ENCODE measurements around the gene LBH. TPM values are rescaled to one million over a fixed set of nuclear protein-coding genes. Genes with fewer than 3 reads are reported as not detected.

Gene LBH
- total RNA-seq, 1 donor from 2014 or later = 137 TPM

DNA sequence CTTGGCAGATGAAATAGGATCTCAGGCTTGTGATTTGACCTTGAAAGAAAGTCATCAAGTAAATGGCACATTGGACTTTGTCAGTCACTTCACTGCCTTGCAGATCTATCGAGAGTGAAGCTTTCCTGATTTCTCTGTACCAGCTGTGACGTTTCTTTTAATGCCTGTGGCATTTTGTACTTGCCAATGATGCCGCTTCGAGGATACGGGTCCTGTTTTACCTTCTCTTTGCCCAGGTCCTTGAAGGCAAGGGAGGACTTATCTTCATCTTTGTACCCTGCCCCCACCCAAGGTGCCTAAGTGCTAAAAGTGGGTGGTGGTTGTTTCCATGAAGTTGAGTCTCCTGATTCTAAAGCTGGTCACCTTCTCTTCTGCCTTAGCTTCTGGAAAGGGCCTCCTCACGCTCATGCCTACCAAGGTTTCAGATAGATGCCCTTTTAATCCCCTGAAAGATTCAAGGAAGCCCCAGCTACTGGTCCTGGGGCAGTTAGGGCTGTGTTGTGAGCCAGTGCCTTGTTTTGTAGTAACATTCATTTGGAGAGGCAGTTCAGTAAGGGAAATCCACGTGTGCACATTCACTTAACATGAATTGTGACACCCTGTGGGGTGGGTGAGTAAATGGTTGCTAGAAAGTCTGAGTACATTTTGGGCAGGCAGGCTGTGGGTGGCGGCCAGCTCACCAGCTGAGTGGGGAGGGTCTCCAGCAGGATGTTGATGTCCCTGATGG lies 6.1 kb downstream of the LBH start:
- no peak for DNase-seq (ENCODE audit: low spot score)
- peaks cover 47% of the 10 kb centered on the region for H3K36me3 Mint-ChIP-seq (ENCODE audit: low read depth, unreplicated experiment)
- peaks cover 64% of the 10 kb centered on the region for H3K4me1 Mint-ChIP-seq (ENCODE audit: unreplicated experiment)
- H3K27me3 Mint-ChIP-seq (ENCODE audit: unreplicated experiment) = peaks cover 18% of the 10 kb centered on the region
- no peaks in the 10 kb centered on the region for H3K9me3 Mint-ChIP-seq (ENCODE audit: unreplicated experiment)
- TF ChIP-seq, protein P1, sequence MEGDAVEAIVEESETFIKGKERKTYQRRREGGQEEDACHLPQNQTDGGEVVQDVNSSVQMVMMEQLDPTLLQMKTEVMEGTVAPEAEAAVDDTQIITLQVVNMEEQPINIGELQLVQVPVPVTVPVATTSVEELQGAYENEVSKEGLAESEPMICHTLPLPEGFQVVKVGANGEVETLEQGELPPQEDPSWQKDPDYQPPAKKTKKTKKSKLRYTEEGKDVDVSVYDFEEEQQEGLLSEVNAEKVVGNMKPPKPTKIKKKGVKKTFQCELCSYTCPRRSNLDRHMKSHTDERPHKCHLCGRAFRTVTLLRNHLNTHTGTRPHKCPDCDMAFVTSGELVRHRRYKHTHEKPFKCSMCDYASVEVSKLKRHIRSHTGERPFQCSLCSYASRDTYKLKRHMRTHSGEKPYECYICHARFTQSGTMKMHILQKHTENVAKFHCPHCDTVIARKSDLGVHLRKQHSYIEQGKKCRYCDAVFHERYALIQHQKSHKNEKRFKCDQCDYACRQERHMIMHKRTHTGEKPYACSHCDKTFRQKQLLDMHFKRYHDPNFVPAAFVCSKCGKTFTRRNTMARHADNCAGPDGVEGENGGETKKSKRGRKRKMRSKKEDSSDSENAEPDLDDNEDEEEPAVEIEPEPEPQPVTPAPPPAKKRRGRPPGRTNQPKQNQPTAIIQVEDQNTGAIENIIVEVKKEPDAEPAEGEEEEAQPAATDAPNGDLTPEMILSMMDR (IDR thresholded peaks at IDR 0.05; ENCODE audit: unreplicated experiment) = no peak
- H3K4me3 Mint-ChIP-seq (ENCODE audit: unreplicated experiment) = no peak overlapping the region
- peak overlapping the region; percentile 61 for H3K27ac Mint-ChIP-seq (ENCODE audit: unreplicated experiment)

DNA sequence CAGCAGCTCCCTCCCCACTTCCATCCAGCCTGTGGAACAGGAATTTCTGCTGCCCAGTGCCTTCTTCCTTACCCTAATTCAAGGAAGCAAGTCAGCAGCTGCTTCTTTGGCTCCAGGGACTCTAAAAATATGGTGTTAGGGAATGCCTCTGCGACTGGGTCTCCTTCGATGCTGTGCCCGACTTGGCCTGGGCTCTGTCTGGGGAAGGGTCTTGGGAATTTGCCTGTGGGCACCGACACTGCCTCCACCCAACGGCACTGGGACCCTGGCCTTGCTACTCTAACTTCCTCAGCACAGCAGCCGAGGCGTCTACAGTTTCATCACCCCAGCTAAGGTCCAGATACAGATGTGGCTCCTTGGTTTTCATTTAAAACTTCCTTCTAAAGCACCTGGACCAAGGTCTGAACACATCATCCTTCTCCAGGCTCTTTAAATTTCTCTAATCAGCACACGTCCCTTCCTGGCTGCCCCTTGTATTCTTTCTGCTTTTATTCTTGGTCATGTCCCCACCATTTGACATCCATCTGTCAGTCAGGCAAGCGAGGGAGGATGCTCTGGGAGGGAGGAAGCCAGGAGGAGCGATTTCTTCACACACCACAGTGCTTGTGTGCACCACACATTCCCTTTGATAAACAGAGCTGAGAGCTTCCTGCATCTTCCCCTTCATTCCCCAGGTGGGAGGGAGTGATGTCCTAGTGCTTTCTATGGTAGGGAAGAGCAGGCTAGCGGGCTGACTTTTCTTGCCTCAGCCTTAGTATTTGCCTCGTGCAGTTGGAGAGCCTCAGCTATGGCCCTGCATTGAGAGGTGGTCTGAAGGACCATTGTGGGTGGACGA lies 6.8 kb downstream of the LBH start:
- TF ChIP-seq, protein P1 (IDR thresholded peaks at IDR 0.05; ENCODE audit: unreplicated experiment) = no peak
- peaks cover 16% of the 10 kb centered on the region for H3K27me3 Mint-ChIP-seq (ENCODE audit: unreplicated experiment)
- H3K36me3 Mint-ChIP-seq (ENCODE audit: low read depth, unreplicated experiment) = peaks cover 44% of the 10 kb centered on the region
- H3K27ac Mint-ChIP-seq (ENCODE audit: unreplicated experiment) = peak overlapping the region; percentile 21
- H3K9me3 Mint-ChIP-seq (ENCODE audit: unreplicated experiment) = no peaks in the 10 kb centered on the region
- H3K4me3 Mint-ChIP-seq (ENCODE audit: unreplicated experiment) = peak overlapping the region; percentile 49
- H3K4me1 Mint-ChIP-seq (ENCODE audit: unreplicated experiment) = peaks cover 61% of the 10 kb centered on the region
- no peak for DNase-seq (ENCODE audit: low spot score)

DNA sequence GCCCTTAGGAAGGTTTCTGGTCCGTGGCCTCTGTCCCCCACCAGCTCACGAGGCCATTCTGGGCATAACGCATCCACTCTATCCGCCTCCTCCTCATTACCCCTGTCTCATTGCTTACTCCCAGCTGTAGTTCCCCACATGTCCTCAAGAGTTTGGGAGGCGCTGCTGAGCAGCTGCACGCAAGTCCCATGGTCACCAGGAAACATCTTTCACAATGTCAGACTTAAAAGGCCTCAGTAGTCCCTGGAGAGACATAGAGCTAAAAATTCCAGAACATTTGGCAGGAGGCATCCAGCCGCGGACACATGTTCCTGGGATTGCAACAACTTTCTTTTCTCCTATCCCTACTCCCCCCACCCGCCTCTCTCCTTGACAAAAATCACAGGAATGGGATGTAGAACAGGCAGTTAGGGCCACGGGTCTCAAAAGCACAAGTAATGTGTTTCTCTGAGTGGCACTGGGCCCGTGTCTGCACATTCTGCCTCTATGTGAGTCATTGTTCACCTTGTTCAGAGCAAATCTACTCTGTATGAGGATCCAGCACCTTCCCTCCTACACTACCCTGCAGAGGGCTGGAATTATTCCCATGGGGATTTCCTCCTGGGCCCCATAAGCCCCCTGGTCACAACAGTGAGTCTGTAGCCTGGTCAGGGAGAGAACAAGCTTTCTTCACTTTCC lies 8.1 kb downstream of the LBH start:
- peak; percentile 72 for DNase-seq (ENCODE audit: low spot score)
- H3K36me3 Mint-ChIP-seq (ENCODE audit: low read depth, unreplicated experiment) = peaks cover 38% of the 10 kb centered on the region
- peaks cover 54% of the 10 kb centered on the region for H3K4me1 Mint-ChIP-seq (ENCODE audit: unreplicated experiment)
- H3K27ac Mint-ChIP-seq (ENCODE audit: unreplicated experiment) = peak overlapping the region; percentile 44
- TF ChIP-seq, protein P1 (IDR thresholded peaks at IDR 0.05; ENCODE audit: unreplicated experiment) = peak; percentile 96
- peaks cover 11% of the 10 kb centered on the region for H3K27me3 Mint-ChIP-seq (ENCODE audit: unreplicated experiment)
- H3K4me3 Mint-ChIP-seq (ENCODE audit: unreplicated experiment) = peak overlapping the region; percentile 65
- H3K9me3 Mint-ChIP-seq (ENCODE audit: unreplicated experiment) = no peaks in the 10 kb centered on the region

DNA sequence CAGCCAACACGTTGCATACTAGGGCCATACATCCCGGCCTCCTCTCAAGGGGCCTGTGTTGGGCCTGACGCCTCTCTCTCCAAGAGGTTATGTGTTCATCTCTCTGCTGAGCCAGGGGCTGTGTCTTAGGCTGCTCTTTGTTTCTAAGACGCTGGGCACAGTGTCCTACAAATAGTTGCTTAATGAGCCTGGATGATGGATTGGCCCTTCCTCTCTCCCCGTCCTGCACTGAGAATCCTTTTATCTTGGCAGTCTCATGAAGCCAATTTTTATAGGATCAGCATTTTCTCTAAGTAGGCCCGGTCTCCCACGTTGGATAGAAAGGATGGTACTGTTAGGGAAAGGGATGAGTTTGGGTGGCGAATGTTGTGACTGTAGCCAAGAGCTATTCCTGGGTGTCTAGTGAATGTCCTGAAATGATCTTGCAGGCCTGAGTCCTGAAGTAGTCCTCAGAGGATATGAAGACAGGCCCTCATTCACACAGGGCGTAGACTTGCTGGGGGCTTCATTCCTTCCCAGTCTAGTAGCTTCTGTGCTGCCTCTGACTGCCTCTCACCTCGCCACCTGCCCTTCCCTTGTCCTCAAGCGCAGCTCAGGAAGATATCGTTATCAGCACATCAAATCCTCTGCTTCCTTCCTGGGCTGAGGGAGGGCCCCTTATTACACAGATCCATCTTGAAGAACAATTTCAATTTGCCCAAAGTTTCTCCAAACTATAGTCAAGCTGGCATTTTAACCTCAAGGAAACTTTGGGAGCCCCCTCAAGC lies 8.8 kb downstream of the LBH start:
- DNase-seq (ENCODE audit: low spot score) = no peak
- H3K4me1 Mint-ChIP-seq (ENCODE audit: unreplicated experiment) = peaks cover 50% of the 10 kb centered on the region
- H3K9me3 Mint-ChIP-seq (ENCODE audit: unreplicated experiment) = no peaks in the 10 kb centered on the region
- TF ChIP-seq, protein P1 (IDR thresholded peaks at IDR 0.05; ENCODE audit: unreplicated experiment) = no peak
- peaks cover 11% of the 10 kb centered on the region for H3K27me3 Mint-ChIP-seq (ENCODE audit: unreplicated experiment)
- peak overlapping the region; percentile 6 for H3K4me3 Mint-ChIP-seq (ENCODE audit: unreplicated experiment)
- peaks cover 33% of the 10 kb centered on the region for H3K36me3 Mint-ChIP-seq (ENCODE audit: low read depth, unreplicated experiment)
- no peak overlapping the region for H3K27ac Mint-ChIP-seq (ENCODE audit: unreplicated experiment)
